ENCODE data around the gene TBCD. TPM values are rescaled to one million over a fixed set of nuclear protein-coding genes. Genes with fewer than 3 reads are reported as not detected.

TBCD gene
- total RNA-seq, 1 donor from 2014 or later, result 31.8 TPM

- Histone ChIP-seq H2AFZ (ENCODE audit: low read depth, low read length) (no peak overlapping the region), H3K4me2 (ENCODE audit: low read length) (no peak overlapping the region), H3K9me3 (ENCODE audit: insufficient read depth, low read depth, low read length) (peaks cover 5% of the 10 kb centered on the region), H3K4me3 (ENCODE audit: insufficient read depth, low read depth, low read length) (no peak overlapping the region), H3K9ac (ENCODE audit: low read length) (no peak overlapping the region), H3K27ac (ENCODE audit: low read depth, low read length) (no peak overlapping the region), H4K20me1 (ENCODE audit: insufficient read depth, low read length) (no peaks in the 10 kb centered on the region), H3K36me3 (ENCODE audit: insufficient read depth, low read length) (peaks cover 3% of the 10 kb centered on the region), H3K79me2 (ENCODE audit: insufficient read depth, low read length) (no peaks in the 10 kb centered on the region), H3K27me3 (ENCODE audit: insufficient read depth, low read length) (no peaks in the 10 kb centered on the region), H3K4me1 (ENCODE audit: insufficient read depth, low read length) (no peaks in the 10 kb centered on the region)
- Mint-ChIP-seq H3K4me1 (ENCODE audit: low read depth, unreplicated experiment) (no peaks in the 10 kb centered on the region), H3K27ac (ENCODE audit: unreplicated experiment) (no peak overlapping the region), H3K27me3 (ENCODE audit: low read depth, unreplicated experiment) (no peaks in the 10 kb centered on the region), H3K9me3 (ENCODE audit: unreplicated experiment) (peaks cover 14% of the 10 kb centered on the region), H3K4me3 (ENCODE audit: unreplicated experiment) (no peak overlapping the region), H3K36me3 (ENCODE audit: low read depth, unreplicated experiment) (peaks cover 38% of the 10 kb centered on the region)
- no peak for TF ChIP-seq EZH2 (IDR thresholded peaks at IDR 0.05; ENCODE audit: insufficient read depth, low read length)
- TF ChIP-seq, protein P1, sequence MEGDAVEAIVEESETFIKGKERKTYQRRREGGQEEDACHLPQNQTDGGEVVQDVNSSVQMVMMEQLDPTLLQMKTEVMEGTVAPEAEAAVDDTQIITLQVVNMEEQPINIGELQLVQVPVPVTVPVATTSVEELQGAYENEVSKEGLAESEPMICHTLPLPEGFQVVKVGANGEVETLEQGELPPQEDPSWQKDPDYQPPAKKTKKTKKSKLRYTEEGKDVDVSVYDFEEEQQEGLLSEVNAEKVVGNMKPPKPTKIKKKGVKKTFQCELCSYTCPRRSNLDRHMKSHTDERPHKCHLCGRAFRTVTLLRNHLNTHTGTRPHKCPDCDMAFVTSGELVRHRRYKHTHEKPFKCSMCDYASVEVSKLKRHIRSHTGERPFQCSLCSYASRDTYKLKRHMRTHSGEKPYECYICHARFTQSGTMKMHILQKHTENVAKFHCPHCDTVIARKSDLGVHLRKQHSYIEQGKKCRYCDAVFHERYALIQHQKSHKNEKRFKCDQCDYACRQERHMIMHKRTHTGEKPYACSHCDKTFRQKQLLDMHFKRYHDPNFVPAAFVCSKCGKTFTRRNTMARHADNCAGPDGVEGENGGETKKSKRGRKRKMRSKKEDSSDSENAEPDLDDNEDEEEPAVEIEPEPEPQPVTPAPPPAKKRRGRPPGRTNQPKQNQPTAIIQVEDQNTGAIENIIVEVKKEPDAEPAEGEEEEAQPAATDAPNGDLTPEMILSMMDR (IDR thresholded peaks at IDR 0.05; ENCODE audit: insufficient read depth, low read depth, low read length), result no peak
- FAIRE-seq (no peak), DNase-seq (ENCODE audit: low read depth) (no peak)
Observed at GRCh38 chr17:82938873-82939620, 187.2 kb downstream of the TBCD start.

- FAIRE-seq (no peak), DNase-seq (ENCODE audit: low read depth) (no peak)
- peaks cover 21% of the 10 kb centered on the region for H3K9me3 Mint-ChIP-seq (ENCODE audit: unreplicated experiment)
- no peak overlapping the region for H3K27ac Mint-ChIP-seq (ENCODE audit: unreplicated experiment)
- no peak overlapping the region for H3K4me3 Mint-ChIP-seq (ENCODE audit: unreplicated experiment)
- H3K36me3 ChIP-seq (ENCODE audit: insufficient read depth, low read length), result peaks cover 9% of the 10 kb centered on the region
- no peak overlapping the region for H3K4me2 ChIP-seq (ENCODE audit: low read length)
- TF ChIP-seq, protein P1 (IDR thresholded peaks at IDR 0.05; ENCODE audit: insufficient read depth, low read depth, low read length), result no peak
- no peak for TF ChIP-seq EZH2 (IDR thresholded peaks at IDR 0.05; ENCODE audit: insufficient read depth, low read length)
- H3K79me2 ChIP-seq (ENCODE audit: insufficient read depth, low read length), result no peaks in the 10 kb centered on the region
- H3K27me3 Mint-ChIP-seq (ENCODE audit: low read depth, unreplicated experiment), result no peaks in the 10 kb centered on the region
- peaks cover 11% of the 10 kb centered on the region for H3K9me3 ChIP-seq (ENCODE audit: insufficient read depth, low read depth, low read length)
- no peaks in the 10 kb centered on the region for H3K4me1 Mint-ChIP-seq (ENCODE audit: low read depth, unreplicated experiment)
- no peak overlapping the region for H3K9ac ChIP-seq (ENCODE audit: low read length)
- peaks cover 44% of the 10 kb centered on the region for H3K36me3 Mint-ChIP-seq (ENCODE audit: low read depth, unreplicated experiment)
- H3K27me3 ChIP-seq (ENCODE audit: insufficient read depth, low read length), result no peaks in the 10 kb centered on the region
- H3K27ac ChIP-seq (ENCODE audit: low read depth, low read length), result no peak overlapping the region
- no peak overlapping the region for H2AFZ ChIP-seq (ENCODE audit: low read depth, low read length)
- no peaks in the 10 kb centered on the region for H3K4me1 ChIP-seq (ENCODE audit: insufficient read depth, low read length)
- no peak overlapping the region for H3K4me3 ChIP-seq (ENCODE audit: insufficient read depth, low read depth, low read length)
- no peaks in the 10 kb centered on the region for H4K20me1 ChIP-seq (ENCODE audit: insufficient read depth, low read length)
Observed at GRCh38 chr17:82939621-82940135, 187.8 kb downstream of the TBCD start.
